Epithelial cell of umbilical artery (primary cell): ENCODE data around the gene GANC. TPM values are rescaled to one million over a fixed set of nuclear protein-coding genes. Genes with fewer than 3 reads are reported as not detected.

Experiments used
- total RNA-seq: library from RNA; depleted of rRNA; stranded (reverse); fragments of >200 nt; gene quantifications from 2 replicates; pipeline ENCODE4 v1.2.3, GENCODE V29; 2014

GANC gene, protein sequence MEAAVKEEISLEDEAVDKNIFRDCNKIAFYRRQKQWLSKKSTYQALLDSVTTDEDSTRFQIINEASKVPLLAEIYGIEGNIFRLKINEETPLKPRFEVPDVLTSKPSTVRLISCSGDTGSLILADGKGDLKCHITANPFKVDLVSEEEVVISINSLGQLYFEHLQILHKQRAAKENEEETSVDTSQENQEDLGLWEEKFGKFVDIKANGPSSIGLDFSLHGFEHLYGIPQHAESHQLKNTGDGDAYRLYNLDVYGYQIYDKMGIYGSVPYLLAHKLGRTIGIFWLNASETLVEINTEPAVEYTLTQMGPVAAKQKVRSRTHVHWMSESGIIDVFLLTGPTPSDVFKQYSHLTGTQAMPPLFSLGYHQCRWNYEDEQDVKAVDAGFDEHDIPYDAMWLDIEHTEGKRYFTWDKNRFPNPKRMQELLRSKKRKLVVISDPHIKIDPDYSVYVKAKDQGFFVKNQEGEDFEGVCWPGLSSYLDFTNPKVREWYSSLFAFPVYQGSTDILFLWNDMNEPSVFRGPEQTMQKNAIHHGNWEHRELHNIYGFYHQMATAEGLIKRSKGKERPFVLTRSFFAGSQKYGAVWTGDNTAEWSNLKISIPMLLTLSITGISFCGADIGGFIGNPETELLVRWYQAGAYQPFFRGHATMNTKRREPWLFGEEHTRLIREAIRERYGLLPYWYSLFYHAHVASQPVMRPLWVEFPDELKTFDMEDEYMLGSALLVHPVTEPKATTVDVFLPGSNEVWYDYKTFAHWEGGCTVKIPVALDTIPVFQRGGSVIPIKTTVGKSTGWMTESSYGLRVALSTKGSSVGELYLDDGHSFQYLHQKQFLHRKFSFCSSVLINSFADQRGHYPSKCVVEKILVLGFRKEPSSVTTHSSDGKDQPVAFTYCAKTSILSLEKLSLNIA (N-terminal part only)
- 11.7 and 20.7 TPM in 2 replicates for total RNA-seq

DNA sequence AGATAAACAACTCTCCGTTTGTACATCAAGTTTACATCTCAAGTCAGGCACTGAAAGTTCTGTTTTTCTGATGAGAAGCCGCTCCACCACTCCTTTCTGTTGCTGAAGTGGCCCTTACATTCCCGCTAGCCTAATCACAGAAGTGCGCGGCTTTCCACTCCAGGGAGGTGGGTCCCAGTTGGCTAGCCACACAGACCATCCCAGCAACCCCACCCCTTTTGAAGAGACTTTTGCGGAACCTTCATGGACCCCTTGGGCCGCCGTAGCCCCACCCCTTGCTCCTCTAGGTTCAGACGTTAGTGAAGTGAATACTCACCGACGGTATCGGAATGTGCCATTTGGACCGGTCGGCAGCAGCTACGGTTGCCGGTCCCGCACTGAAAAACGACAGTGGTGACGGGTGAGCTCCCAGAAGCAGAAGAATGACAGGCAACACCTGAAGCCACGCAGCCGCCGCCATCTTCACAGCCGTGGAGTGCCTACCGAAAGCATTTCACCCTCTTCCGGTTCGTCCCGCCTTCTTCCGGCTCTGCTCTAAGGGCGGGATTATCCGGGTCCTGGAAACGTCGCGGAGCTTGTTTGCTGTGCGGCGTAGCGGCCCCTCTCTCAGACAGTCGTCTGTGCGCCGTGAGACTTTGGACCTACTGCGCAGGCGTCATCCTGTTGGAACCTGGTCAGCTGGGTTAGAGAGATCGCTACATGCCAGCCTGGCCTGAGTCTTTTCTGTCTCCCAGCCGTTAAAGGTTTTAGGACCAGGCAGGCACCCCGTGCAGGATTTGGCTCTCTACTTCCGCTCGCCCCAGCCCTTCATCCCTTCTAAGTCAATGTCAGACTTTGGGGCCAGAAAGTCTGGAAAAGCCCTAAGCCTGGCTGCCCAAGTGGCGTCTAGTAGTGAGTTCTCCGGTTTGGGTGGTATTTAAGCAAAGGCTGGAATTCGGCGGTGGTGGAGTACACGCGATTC, at the start of gene GANC, which contains the start of gene TMEM87A:
GANC (plus strand) TSS at position 263 of the 961 bp plus-strand sequence. CDS start 1,281 bp downstream, outside the sequence.
TMEM87A (minus strand) TSS at position 495 of the 961 bp plus-strand sequence; CDS start at position 460, 35 bp downstream.

DNA sequence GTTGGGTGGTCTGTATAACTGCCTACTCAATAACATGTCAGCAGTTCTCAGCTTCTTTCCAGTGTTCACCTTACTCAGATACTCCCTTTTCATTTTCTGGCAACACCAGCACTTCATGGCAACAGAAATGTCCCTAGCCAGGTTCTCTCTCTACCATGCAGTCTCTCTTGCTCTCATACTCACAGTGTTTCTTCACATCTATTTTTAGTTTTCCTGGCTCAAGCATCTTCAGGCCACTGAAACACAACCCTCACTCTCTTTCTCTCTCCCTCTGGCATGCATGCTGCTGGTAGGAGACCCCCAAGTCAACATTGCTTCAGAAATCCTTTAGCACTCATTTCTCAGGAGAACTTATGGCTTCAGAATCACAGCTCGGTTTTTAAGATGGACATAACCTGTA, 86.2 kb downstream of the GANC start, which contains the start of gene CAPN3:
CAPN3 (plus strand) TSS at position 253 of the 400 bp plus-strand sequence. CDS start 305 bp downstream, outside the sequence.

Other genes with a start within 250 kb of the GANC start
- gene PLA2G4D, start 178.6 kb upstream of the GANC start, total RNA-seq: not detected in 2 replicates
- not detected in 2 replicates for gene PLA2G4F, start 116.6 kb upstream of the GANC start, total RNA-seq
- gene VPS39, start 64.9 kb upstream of the GANC start, total RNA-seq: 25.3 and 41.3 TPM in 2 replicates
- 68.5 and 70.2 TPM in 2 replicates for gene TMEM87A, start 232 bp downstream of the GANC start, total RNA-seq
- gene CAPN3, start 86.3 kb downstream of the GANC start, total RNA-seq: 0.15 and 0.32 TPM in 2 replicates
- 52.3 and 58.5 TPM in 2 replicates for gene ZNF106, start 217.9 kb downstream of the GANC start, total RNA-seq
- gene SNAP23, start 222.4 kb downstream of the GANC start, total RNA-seq: 263 and 312 TPM in 2 replicates